ENCODE results near the gene IGFALS. TPM values are rescaled to one million over a fixed set of nuclear protein-coding genes. Genes with fewer than 3 reads are reported as not detected.

The IGFALS gene
- polyA plus RNA-seq, 1 donor from 2014 or later, result 1.2 TPM

DNA sequence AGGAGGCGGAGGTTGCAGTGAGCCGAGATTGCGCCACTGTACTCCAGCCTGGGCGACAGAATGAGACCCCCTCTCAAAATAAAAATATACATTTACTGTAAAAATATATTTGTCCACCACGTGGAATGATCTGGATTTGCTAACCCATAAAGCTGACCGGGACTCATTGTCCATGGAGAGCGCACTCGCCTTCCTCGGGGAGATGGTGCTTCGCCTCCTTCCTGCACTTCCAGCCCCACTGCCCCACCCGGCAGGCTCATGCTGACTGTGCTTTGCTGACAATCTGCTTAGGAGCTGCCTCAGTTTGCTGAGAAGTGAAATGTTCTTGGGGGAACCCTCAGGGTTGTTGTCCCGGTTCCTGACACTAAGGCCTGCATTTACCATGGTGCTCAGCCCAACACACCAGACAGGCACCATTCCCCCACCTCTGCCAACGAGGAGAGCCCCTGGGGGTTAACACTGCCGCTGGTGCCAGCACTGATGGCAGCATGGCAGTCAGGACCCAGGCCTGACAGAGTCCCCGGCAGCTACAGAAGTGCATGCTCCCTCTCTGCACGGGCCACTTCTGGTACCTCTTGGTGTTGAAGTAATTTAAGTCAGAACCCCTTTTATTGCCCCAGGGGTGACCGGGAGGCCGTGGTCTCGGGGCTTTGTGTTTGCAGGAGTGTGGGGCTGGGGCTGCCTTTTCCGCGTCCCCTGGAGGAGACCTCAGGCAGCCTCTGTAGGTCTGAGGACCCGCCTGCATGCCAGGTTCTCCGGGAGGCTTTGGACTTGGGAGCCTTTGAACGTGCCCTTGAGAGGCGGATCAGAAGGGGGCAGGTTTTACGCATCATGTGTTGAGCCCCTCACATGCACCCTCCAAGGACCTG, 8.3 kb downstream of the IGFALS start:
- Histone ChIP-seq H4K20me1 (ENCODE audit: insufficient read depth) (peaks cover 9% of the 10 kb centered on the region), H3K79me2 (replicated peaks; ENCODE audit: insufficient read depth, low read length) (peaks cover 34% of the 10 kb centered on the region), H3K4me2 (ENCODE audit: low read length) (no peak overlapping the region), H3F3A (ENCODE audit: insufficient read depth, low read length, poor library complexity, severe bottlenecking) (no peaks in the 10 kb centered on the region), H3K36me3 (ENCODE audit: insufficient read depth, low read length) (no peaks in the 10 kb centered on the region), H3K27me3 (ENCODE audit: insufficient read depth, low read depth, low read length) (no peaks in the 10 kb centered on the region), H3K4me3 (ENCODE audit: low read length) (no peak overlapping the region), H3K27ac (ENCODE audit: low read length) (no peak overlapping the region), H2AFZ (ENCODE audit: low read depth, low read length) (no peak overlapping the region), H3K9ac (ENCODE audit: low read length) (no peak overlapping the region), H3K9me2 (ENCODE audit: insufficient read depth, low read length) (no peaks in the 10 kb centered on the region), H3K9me3 (ENCODE audit: low read length) (no peaks in the 10 kb centered on the region)
- TF ChIP-seq MXI1 (conservative IDR thresholded peaks at IDR 0.05; ENCODE audit: poor library complexity, severe bottlenecking), result no peak
- TF ChIP-seq, protein P1, sequence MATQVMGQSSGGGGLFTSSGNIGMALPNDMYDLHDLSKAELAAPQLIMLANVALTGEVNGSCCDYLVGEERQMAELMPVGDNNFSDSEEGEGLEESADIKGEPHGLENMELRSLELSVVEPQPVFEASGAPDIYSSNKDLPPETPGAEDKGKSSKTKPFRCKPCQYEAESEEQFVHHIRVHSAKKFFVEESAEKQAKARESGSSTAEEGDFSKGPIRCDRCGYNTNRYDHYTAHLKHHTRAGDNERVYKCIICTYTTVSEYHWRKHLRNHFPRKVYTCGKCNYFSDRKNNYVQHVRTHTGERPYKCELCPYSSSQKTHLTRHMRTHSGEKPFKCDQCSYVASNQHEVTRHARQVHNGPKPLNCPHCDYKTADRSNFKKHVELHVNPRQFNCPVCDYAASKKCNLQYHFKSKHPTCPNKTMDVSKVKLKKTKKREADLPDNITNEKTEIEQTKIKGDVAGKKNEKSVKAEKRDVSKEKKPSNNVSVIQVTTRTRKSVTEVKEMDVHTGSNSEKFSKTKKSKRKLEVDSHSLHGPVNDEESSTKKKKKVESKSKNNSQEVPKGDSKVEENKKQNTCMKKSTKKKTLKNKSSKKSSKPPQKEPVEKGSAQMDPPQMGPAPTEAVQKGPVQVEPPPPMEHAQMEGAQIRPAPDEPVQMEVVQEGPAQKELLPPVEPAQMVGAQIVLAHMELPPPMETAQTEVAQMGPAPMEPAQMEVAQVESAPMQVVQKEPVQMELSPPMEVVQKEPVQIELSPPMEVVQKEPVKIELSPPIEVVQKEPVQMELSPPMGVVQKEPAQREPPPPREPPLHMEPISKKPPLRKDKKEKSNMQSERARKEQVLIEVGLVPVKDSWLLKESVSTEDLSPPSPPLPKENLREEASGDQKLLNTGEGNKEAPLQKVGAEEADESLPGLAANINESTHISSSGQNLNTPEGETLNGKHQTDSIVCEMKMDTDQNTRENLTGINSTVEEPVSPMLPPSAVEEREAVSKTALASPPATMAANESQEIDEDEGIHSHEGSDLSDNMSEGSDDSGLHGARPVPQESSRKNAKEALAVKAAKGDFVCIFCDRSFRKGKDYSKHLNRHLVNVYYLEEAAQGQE (IDR thresholded peaks at IDR 0.05; ENCODE audit: borderline replicate concordance), result no peak
- no peak for TF ChIP-seq SMC3 (conservative IDR thresholded peaks at IDR 0.05; ENCODE audit: poor library complexity)
- TF ChIP-seq POLR2AphosphoS5 (IDR thresholded peaks at IDR 0.05), result no peak
- TF ChIP-seq, protein P2, sequence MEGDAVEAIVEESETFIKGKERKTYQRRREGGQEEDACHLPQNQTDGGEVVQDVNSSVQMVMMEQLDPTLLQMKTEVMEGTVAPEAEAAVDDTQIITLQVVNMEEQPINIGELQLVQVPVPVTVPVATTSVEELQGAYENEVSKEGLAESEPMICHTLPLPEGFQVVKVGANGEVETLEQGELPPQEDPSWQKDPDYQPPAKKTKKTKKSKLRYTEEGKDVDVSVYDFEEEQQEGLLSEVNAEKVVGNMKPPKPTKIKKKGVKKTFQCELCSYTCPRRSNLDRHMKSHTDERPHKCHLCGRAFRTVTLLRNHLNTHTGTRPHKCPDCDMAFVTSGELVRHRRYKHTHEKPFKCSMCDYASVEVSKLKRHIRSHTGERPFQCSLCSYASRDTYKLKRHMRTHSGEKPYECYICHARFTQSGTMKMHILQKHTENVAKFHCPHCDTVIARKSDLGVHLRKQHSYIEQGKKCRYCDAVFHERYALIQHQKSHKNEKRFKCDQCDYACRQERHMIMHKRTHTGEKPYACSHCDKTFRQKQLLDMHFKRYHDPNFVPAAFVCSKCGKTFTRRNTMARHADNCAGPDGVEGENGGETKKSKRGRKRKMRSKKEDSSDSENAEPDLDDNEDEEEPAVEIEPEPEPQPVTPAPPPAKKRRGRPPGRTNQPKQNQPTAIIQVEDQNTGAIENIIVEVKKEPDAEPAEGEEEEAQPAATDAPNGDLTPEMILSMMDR (IDR thresholded peaks at IDR 0.05; ENCODE audit: poor library complexity, severe bottlenecking), result no peak
- no peak for TF ChIP-seq TAF1 (IDR thresholded peaks at IDR 0.05; ENCODE audit: low read depth)
- no peak for TF ChIP-seq EZH2 (IDR thresholded peaks at IDR 0.05; ENCODE audit: borderline replicate concordance, insufficient read depth, low read length, poor library complexity, severe bottlenecking)
- no peak for TF ChIP-seq RAD21 (conservative IDR thresholded peaks at IDR 0.05)
- TF ChIP-seq EP300 (conservative IDR thresholded peaks at IDR 0.05; ENCODE audit: poor library complexity, severe bottlenecking), result no peak

DNA sequence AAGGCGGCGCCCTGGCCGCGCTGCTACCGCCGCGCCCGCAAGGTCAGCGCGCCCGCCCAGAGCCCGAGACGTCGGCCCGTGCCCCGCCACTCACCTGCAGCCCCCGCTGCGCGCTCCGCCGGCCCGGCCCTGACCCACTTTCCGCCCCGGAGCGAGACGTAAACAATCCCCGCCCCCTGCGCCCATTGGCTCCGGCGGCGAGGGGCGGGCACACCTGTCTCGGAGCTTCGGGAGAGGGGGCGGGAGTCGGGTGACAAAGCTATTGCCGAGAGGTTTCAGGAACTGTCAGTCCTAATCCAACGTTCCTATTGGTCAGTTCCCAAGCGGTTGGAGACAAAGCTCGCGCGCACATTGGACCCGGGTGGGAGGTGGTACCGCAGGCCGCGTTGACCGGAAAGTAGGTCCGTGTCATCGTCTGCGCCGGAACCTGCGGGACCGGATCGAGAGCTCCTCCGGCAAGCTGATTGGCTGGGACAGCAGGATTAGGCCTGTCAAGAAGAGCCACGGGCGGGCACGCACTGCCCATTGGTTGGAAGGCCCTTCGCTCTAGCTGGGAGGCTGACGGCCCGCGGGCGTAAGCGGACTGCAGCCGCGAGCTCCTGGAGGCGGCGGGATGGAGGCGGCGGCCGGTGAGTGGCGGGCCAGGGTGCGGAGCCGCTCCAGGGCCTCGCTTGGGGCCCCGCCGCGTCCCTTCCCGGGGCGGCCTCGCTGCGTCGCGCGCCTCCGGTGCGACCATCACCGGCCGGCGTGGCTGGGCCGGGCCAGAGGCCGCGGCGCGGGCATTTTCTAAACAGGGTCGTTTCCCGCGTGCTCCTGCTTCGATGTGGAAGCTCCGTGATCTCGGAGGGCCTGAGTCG, 10.9 kb downstream of the IGFALS start, which contains the start of the genes NUBP2 and SPSB3:
Gene NUBP2, plus strand, starts transcription at position 553 of the 857 bp plus-strand sequence. Its CDS starts 61 bp downstream, at position 614.
Gene SPSB3, minus strand, starts transcription at position 164 of the 857 bp plus-strand sequence. CDS start 1,088 bp downstream, outside the sequence.
- no peaks in the 10 kb centered on the region for H3K9me2 ChIP-seq (ENCODE audit: insufficient read depth, low read length)
- no peaks in the 10 kb centered on the region for H3K36me3 ChIP-seq (ENCODE audit: insufficient read depth, low read length)
- no peaks in the 10 kb centered on the region for H3K27me3 ChIP-seq (ENCODE audit: insufficient read depth, low read depth, low read length)
- TF ChIP-seq EP300 (conservative IDR thresholded peaks at IDR 0.05; ENCODE audit: poor library complexity, severe bottlenecking) (peak; percentile 22), RAD21 (conservative IDR thresholded peaks at IDR 0.05) (peak; percentile 24), EZH2 (IDR thresholded peaks at IDR 0.05; ENCODE audit: borderline replicate concordance, insufficient read depth, low read length, poor library complexity, severe bottlenecking) (no peak), TAF1 (IDR thresholded peaks at IDR 0.05; ENCODE audit: low read depth) (no peak), MXI1 (conservative IDR thresholded peaks at IDR 0.05; ENCODE audit: poor library complexity, severe bottlenecking) (peak; percentile 92), SMC3 (conservative IDR thresholded peaks at IDR 0.05; ENCODE audit: poor library complexity) (no peak), POLR2AphosphoS5 (IDR thresholded peaks at IDR 0.05) (peak; percentile 86)
- TF ChIP-seq, protein P1 (IDR thresholded peaks at IDR 0.05; ENCODE audit: borderline replicate concordance), result peak; percentile 18
- TF ChIP-seq, protein P2 (IDR thresholded peaks at IDR 0.05; ENCODE audit: poor library complexity, severe bottlenecking), result no peak
- H3K9ac ChIP-seq (ENCODE audit: low read length), result peak within 1 kb of the TSS; percentile 82
- H3K4me3 ChIP-seq (ENCODE audit: low read length), result peak within 1 kb of the TSS; percentile 95
- H2AFZ ChIP-seq (ENCODE audit: low read depth, low read length), result peak within 1 kb of the TSS; percentile 33
- no peaks in the 10 kb centered on the region for H3K9me3 ChIP-seq (ENCODE audit: low read length)
- peak within 1 kb of the TSS; percentile 63 for H3K27ac ChIP-seq (ENCODE audit: low read length)
- peak within 1 kb of the TSS; percentile 88 for H3K4me2 ChIP-seq (ENCODE audit: low read length)
- H4K20me1 ChIP-seq (ENCODE audit: insufficient read depth), result peaks cover 28% of the 10 kb centered on the region
- peaks cover 34% of the 10 kb centered on the region for H3K79me2 ChIP-seq (replicated peaks; ENCODE audit: insufficient read depth, low read length)
- H3F3A ChIP-seq (ENCODE audit: insufficient read depth, low read length, poor library complexity, severe bottlenecking), result no peaks in the 10 kb centered on the region

Data from neural cell (in vitro differentiated cells).